Measurements from ENCODE around the gene CCDC122.

The CCDC122 gene

DNA sequence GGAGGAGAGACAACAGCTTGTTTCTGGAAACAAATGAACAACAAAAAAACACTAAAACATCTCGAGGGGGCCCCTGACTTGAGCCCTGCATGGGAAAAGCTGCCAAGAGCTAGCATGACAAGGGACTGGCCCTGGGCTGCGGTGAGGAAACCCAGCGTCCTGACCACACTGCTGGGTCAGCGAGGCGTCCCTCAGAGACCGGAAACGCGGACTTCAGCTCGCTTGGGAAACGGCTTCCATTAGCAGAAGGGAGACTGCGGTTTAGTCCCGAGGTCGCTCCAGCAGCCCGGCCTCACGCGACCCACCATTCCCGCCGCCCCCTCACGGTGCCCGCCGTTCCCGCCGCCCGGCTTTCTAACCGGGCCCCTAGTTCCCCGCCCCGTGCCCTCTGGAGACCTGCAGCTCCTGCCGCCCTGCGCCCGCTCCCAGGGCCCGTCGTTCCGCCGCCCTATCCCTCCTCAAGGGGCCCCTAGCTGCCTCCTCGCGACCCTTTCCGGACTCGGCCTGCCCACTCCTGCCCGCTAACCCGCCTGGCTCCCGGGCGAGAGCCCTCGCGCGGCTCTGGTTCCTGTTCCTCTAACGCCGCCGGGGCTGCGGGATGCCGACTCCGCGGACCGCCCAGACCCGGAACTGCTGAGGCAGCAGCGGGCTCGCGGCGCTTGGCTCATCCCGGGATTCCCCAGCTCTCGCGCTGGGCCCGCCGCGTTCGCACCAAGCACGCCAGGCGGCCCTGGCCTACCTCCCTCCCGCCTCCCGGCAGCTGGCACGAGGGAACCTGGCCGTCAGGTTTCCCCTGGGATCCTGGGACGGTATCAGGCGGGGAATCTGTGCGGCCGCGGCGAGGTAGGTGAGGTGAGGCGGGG, at the start of gene CCDC122:
CCDC122 (minus strand) TSS at position 849 of the 863 bp plus-strand sequence. CDS start 10,364 bp downstream, outside the sequence.
- DNase-seq, result peak; percentile 84

DNA sequence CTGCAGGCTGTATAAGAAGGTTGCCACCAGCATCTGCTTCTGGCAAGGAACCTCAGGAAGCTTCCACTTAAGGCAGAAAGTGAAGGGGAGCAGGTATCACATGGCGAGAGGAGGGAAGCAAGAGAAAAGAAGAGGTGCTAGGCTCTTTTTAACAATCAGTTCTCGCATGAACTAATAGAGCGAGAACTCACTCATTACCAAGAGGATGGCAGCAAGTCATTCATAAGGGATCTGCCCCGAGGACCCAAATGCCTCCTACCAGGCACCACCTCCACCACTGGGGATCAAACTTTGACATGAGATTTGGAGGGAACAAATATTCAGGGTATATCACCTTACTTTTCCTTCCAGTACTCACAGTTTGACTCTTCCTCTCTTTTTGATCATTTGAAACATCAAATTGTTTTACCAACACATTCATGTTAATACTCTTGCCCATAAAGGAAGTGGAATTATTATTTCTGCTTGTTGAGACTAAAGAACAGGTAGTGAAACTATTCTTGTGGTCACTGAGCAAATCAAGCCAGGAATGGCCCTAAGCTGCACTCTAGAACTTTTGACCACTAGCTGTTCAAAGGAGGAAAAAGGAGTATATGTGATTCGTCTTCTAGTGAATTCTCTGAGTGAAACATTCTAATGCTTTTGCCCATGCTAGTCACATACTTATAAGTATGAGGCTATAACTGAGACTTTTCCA, 45.2 kb upstream of the CCDC122 start:
- no peak for DNase-seq

DNA sequence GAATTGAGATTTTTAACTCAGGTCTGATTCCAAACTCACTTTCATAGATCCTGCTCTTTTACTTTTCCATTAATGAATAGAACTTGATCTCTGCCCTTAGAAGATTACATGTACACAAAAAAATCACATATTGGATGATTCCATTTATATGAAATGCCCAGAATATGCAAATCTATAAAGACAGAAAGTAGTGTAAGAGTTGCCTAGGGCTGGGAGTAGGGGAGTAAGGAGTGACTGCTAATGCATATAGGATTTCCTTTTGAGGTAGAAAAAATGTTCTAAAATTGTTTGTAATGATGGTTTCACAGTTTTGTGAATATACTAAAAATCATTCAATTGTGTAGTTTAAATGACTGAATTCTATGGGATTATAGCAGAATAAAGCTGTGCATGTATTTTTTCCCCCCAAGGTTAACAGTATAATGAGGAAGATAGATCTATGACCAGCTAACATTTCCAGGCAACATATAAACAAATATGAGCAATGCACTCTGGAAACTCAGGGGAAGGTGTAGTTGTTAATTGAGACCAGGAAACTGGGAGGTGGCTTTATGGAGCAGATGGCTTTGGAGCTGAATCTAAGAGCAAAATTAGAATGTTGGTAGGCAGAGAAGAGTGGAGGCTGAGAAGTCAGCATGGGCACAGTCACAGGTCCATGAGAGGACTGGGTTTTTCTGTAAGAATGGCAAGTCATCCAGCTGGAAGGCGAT, 41.6 kb upstream of the CCDC122 start:
- no peak for DNase-seq

DNA sequence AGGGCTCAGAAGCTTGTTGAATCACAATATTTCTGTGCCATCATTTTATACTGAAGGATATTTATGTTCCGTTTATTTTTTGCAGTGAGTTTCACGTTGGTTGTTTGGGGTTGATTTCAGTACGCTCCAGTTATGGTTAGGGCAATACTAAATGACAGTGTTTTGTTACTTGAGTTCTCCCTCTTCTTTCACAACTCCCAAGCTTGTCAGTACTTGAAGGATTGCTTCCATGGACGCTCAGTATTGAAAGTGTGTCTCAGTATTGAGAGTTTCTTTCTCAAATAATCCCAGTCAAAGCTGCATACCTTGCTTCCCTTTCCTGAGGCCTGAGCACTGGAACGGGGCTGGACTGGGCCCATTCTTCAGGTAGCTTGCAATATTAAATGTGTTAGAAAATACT, 39.1 kb upstream of the CCDC122 start:
- no peak for DNase-seq

DNA sequence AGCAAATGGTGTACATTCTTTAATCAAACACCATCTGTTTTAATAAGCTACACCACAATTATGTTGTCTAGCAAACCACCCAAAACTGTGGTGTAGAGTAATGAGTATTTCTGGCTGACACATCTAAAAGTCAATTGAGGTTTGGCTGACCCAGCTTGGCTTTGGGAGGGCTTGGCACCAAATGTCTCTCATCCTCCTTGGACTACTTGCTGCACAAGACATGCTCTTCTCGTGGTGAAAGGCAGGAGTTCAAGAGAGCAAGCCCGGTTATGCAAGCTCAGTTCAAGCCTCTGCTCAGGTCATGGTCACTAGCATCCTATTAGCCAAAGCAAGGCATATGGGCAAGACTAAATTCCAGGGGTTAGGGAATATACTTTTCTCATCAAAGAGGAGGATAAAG, 37.3 kb upstream of the CCDC122 start:
- DNase-seq, result no peak

DNA sequence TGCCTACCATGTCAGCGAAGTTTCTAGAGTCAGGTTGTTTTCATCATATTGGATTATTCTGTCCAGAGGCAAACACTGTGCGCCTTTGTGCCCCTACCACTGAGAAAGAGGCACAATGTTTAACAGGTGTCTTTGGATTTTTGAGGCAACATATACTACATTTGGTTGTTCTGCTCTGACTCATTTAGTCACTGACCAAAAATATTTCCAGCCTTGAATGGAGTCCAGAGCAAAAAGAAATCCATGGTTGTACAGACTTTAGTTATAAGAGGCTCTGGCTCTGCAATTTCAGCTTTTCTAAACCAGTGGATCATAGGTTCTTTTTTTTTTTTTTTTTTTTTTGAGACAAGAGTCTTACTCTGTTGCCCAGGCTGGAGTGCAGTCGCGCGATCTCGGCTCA, 35.9 kb upstream of the CCDC122 start:
- no peak for DNase-seq

DNA sequence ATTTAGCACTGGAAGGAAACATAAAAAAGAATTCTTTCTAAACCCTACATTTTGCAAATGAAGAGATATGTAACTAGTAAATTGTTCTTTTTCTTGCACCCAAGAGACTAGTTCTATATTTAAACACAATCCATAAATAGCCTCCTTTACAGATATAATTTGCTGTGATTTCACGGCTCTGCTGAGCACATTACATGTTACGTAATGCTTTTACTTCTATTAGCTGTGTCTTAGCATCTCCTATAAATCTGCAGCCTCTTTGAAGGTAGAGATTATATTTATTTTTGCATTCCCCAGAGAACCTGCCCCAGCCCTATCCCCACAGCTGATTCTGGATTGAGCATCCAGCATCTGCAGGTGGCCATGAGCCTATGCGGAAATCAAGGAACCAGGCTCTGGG, 32.3 kb upstream of the CCDC122 start:
- DNase-seq, result no peak

DNA sequence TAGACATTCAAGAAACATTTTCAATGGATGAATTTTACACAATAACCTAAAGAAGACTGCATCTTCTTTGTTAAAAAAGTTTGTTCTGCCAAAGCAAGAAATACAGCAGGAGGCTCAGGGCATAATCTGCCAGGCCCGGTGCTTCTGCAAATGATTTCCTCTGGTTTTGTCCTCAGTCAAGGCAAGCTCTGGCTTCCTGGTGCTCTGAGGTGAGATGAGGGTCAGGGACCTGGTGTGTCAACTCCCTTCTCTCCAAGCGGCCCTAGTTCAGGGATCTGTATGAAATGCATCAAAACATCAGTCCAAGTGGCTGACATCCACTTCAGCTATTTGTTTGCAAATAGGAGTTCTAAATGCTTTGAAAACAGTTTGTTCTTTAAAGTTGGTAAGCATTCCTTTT, 31.7 kb upstream of the CCDC122 start:
- no peak for DNase-seq

DNA sequence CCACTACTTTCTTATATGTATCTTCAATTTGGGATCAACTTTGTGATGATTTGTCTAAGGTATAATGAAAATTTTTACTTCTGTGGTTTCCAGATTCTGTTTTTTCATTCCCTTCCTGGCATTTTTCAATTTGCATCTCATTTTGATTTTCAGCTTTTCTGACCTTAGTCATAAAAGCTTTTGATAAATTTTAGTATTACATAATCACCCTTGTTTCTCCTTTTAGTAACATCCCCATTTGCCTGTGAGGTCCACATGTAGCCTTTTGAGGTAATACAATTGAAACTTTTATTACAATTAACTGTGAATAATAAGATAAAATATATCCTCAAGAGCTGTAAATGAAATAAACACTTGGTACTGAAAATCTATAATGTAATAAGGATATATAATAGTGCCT, 31.3 kb upstream of the CCDC122 start:
- DNase-seq, result no peak

DNA sequence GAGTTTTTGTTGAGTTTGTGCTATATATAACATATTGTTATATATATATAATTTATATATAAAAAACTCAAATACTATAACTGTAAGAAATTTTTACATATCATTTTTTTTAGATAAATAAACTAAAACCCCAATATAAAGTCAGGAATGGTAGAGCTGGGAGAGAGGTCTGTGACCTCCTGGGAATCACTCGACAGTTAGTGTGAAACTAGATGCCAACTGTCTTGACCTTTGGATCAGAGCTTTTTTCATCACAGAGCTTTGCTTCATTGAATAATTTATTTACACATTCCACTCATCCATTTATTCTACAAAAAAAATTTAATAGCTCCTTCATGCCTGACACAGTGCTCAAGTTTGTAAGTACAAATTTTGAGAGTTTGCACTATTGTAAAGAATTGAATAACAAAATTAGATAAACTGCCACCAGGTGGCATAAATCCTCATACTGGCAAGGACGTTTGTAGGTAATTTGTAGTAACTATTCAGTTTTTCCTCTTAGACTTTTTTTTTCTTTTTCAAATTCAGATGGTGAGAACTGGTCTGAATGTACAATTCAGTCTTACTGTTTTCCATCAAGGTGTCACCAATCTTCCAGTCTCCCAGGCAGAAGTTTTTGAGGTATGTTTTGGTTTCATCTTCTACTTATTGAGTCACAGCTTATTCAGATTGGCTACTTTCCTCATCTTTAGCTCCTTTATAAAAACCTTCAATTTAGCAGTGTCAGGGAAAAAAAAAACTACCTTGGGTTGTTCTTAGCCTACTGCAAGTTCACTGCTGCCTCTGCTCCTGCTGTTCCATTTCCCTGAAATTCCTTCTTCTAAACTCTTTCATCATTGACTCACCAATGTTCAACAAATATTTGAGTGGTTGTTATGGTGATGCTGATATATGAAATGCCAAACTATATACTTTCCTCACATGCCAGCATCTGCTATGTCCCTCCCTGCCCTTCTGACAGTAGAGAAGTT, 28.9 kb upstream of the CCDC122 start:
- DNase-seq, result peak; percentile 67

DNA sequence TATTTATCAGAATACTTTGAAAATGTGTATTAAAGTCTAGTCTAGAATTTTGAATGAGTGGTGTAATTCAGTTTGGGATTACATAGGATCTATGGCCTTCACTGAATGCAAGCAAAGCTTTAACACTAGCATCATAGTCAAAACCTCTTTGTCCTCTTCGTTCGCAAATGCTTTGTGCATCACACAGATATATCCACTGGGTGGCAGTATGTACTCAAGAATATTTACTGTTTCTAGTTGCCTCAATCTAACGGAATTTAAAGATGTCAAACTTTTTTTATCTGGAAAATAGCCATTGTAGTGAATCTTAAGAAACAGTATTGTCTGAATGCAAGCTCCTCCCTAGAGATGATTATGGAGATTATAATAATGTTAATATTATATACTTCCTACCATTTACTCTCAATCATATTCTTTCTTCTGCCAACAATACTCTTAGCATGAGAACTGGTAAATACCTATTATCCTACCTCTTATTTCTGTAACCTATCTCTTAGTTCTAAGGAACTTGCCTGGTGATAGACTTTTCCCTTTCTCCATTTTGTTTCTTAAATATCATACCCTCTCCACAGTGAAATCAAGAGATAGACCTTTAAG, 26.0 kb upstream of the CCDC122 start:
- peak; percentile 68 for DNase-seq

DNA sequence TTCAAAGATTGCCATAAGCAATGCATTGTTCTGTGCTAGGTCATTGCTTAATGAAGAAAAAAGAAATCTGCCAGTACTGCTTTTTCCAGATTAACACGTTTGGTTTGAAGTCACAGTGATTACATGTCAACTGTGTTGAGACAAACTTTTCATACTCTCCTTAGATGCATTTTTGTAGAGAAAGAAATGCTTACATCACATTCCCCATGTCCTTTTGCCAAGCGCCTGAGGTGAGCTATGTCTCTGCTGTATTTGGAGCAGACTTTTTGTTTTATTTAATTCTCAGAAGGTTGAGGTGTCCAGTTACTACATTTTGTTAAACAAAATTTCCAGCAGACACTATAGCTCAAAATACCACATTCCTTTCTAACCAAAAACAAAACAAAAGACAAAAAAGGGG, 16.4 kb upstream of the CCDC122 start:
- no peak for DNase-seq

DNA sequence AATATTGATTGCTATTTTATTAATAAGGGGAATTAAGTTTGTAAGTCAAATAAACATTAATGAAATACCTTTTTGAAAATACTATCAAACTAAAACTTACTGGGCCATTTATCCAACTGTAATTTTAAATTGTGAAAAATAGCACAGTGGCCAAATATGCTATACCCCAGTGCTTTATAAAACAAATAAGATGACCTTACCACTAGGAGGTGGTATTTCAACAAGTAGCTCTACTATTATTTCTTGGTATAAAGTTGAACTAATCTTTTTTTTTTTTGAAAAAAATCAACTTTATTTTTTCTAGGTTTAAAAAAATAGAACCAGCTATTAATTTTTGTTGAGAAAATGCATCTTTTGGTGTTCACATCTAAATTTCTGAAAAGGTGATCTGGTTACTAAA, 14.9 kb upstream of the CCDC122 start:
- no peak for DNase-seq

DNA sequence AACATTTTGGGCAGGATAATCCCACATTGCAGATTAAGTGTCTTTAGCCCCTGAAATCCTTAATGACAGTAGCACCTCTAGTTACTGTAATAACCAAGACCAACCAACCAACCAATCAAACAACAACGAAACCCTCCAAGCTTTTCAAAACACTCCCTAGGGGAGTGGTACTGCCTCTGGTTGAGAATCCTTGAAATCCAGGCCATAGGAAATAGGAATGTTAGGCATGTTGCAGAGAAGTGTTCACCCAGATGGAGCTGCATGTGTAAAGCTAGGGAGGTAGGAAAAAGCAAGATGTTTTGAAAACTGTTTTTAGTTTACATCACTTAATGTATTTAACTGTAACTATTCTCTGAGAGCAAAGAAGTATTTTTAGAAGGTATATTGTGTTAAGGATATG, 4.7 kb upstream of the CCDC122 start:
- no peak for DNase-seq

DNA sequence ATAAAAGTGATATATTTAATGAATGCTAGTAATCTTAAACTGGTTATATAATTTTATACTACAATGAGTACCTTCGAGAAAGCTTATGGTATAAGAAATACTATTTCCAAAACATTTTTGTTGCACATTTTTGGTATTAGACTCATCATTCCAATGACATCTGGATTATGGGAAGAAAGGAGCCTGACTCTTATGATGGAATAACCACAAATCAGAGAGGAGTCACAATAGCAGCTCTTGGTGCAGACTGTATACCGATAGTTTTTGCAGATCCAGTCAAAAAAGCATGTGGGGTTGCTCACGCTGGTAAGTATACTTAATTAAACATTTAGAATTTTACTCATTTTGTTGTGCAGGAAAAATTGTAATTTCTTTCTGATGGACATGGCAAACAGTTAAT, 4.1 kb upstream of the CCDC122 start:
- no peak for DNase-seq

DNA sequence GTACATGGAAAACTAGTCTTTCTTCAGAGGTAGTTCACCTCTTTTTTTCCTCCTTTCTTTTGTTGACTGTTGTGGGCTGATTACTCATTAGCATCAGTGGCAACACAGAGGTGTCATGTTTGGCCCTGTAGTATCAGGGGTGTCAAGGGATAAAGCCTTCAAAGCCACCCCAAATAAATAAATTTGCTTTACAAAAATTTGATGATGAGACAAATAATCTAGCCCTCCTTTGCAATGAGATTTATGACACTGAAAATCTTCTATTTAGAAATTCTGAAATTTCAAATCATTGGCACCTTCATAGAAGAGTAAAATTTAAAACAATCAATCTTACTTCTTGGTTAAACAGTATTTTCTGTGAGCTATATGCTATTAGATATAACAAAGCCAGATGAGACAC, 2.0 kb upstream of the CCDC122 start:
- DNase-seq, result no peak

DNA sequence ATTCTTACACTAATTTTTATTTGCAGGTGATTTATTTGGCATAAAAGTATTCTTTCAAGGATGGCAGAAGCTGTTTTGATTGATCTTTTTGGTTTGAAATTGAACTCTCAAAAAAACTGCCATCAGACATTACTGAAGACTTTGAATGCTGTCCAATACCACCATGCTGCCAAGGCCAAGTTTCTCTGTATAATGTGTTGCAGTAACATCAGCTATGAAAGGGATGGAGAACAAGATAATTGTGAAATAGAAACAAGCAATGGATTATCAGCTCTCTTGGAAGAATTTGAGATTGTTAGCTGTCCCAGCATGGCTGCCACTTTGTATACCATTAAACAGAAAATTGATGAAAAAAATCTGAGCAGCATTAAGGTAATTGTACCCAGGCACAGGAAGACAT, 1.4 kb upstream of the CCDC122 start:
- DNase-seq, result no peak

DNA sequence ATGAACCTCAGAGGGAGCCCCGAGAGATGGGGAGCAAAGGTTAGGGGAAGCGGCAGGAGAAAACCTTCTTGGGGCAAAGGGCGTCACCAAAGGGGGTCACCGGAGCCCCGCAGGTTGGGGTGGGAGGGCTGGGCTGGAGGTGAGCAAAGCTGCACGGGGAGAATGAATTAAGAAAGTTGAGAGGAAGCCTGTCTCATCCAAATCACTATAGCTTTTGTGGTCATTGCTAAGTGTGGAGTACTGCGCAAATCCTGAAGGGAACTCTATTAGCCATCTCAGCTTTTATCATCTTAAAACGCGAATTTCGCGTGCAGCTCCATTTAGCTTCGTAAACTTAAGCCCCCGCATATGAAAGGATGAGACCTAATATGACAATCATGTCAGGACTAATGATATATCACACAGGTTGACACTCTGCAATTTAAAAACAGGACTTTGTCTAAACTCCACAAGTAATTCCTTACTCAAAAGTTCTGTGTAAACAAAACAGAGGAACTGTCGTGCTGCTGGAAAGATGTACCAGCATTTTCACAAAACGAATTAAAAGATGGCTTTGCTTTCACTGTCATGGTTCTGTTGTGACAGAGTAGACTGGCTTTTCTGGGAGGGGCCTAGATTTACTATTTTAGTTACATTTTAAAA, 795 bp upstream of the CCDC122 start:
- no peak for DNase-seq

DNA sequence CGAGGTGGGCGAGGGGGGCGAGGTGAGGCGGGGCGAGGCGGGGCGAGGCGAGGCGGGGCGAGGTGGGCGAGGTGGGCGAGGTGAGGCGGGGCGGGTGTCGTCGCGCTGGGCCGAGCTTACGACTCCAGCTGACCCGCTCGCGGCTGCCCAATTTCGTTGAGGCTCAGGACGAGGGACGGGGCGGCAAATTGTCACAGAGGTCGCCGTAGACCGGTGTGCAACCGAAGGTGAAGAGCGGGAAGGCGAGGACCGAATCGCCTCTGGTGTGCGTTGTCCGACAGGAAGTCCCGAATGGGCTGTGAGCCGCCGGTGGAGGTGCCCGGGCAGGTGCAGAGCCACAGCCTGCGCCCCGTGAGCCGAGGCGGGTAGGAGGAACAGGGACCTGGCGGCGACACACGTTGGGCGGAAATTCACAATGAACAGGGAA, 228 bp upstream of the CCDC122 start, which contains the start of gene LACC1:
LACC1 (plus strand) TSS at position 150 of the 427 bp plus-strand sequence. CDS start 1,082 bp downstream, outside the sequence.
- DNase-seq, result no peak

DNA sequence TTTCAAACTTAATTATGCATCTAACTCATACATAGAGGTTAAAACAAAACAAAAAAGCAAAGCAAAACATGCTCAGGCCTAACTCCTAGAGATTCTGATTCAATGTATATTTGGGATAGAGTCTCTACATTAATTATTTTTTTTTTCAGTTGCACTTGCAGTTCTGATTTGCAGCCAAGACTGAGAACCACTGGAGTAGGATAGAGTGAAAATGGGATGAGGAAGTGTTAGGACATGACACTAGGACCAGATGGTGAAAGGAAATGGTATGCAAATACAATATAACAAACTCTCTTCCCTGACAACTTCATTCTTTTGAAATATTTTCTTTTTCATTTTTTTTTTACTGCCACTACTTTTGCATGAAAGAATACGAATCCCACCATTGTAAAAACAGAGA, 1.8 kb downstream of the CCDC122 start:
- DNase-seq, result no peak

DNA sequence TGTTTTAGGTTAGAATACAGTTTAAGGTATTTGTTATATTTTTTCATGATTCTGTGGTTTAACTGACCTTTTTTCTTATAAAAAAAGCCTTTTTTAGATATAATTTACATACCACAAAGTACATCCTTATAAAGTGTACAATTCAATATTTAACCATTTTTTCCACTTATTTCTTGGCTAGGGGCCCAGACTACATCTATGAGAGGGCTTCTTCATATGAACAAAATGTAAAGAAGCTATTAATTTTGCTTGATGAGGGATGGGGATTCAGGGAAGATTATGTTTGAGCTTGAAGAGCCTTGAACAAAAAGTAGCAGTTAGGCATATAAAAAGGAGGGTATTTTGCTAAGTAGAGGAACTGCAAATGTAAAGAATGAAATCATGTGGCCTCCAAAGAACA, 2.2 kb downstream of the CCDC122 start:
- no peak for DNase-seq
